Gastrocnemius medialis (tissue), 4 donors: ENCODE results near the gene TTLL5. TPM values are rescaled to one million over a fixed set of nuclear protein-coding genes. Genes with fewer than 3 reads are reported as not detected.

Experiments
- ATAC-seq, 2 donors: fragments of 150-250 bp; one replicate each; pipeline ENCODE4 v1.9.1; 2016
- DNase-seq, 2 donors: peaks; one replicate each; pipeline ENCODE4 v3.0.0-alpha.2; 2019
- H3K27ac ChIP-seq, 4 donors: fragments of 200-600 bp; sonication (generic); 1 replicate in 1 of 4; 2 replicates in 3 of 4; pipeline ENCODE4 v1.5.1; 2016 to 2018; ENCODE audit warnings: mild to moderate bottlenecking in 2 of 4, moderate library complexity in 1 of 4
- H3K27me3 ChIP-seq, 3 donors: fragments of 200-600 bp; sonication (generic) in 2 of 3; 1 replicate in 1 of 3; 2 replicates in 2 of 3; pipeline versions ENCODE4 v1.5.1 to v1.6.0; 2016 to 2019; ENCODE audit warnings: mild to moderate bottlenecking in 1 of 3, moderate library complexity in 1 of 3
- H3K36me3 ChIP-seq, 2 donors: fragments of 200-600 bp; sonication (generic) in 1 of 2; one replicate each; pipeline ENCODE4 v1.5.1; 2017 to 2018
- H3K4me1 ChIP-seq, 2 donors: fragments of 200-600 bp; sonication (generic) in 1 of 2; one replicate each; pipeline ENCODE4 v1.5.1; 2016 to 2017; ENCODE audit warnings: mild to moderate bottlenecking in 2 of 2
- H3K4me3 ChIP-seq, 4 donors: fragments of 200-600 bp; sonication (generic) in 3 of 4; 1 replicate in 1 of 4; 2 replicates in 3 of 4; pipeline ENCODE4 v1.5.1; 2016 to 2019; ENCODE audit warnings: mild to moderate bottlenecking in 2 of 4
- H3K9me3 ChIP-seq, 3 donors: fragments of 200-600 bp; sonication (generic) in 2 of 3; 1 replicate in 1 of 3; 2 replicates in 2 of 3; pipeline ENCODE4 v1.5.1; 2016 to 2019
- CTCF ChIP-seq, 5 experiments: fragments of 450-650 bp in 3 of 5; fragments of 200-600 bp in 2 of 5; sonication (generic) in 2 of 5; IDR thresholded peaks in 4 of 5; conservative IDR thresholded peaks in 1 of 5; 1 replicate in 4 of 5; 2 replicates in 1 of 5; pipeline ENCODE4 v1.5.1; 2016 to 2019; ENCODE audit warnings: antibody characterized with exemption in 5 of 5, mild to moderate bottlenecking in 3 of 5, moderate library complexity in 3 of 5
- POLR2A ChIP-seq, 2 donors: fragments of 450-650 bp; IDR thresholded peaks; one replicate each; pipeline ENCODE4 v1.6.1; 2017; ENCODE audit warnings: antibody characterized with exemption in 2 of 2, mild to moderate bottlenecking in 2 of 2, moderate library complexity in 2 of 2
- in situ Hi-C, 4 donors: fragments of 200-750 bp; cut with MboI; loops; one replicate each; pipeline versions ENCODE4 v1.15.0 to v1.8.0; 2017; ENCODE audit warnings: low sequenced_read_pairs in 4 of 4
- intact Hi-C: fragments of 100-400 bp; cut with DNase I; formaldehyde crosslinking; loops from one replicate; pipeline ENCODE4 v1.15.1; 2023; ENCODE audit warnings: low total_unique reads
- total RNA-seq, 4 donors: library from RNA; depleted of rRNA; stranded (reverse); fragments of >200 nt; gene quantifications; one replicate each; pipeline versions ENCODE4 v1.1.0 to v1.2.3, GENCODE V29; 2016

Gene TTLL5
- total RNA-seq, 4 donors from 2014 or later: 9.1 to 36.0 (median 16.4) TPM

- ATAC-seq (no peak), DNase-seq (no peak)
- intact Hi-C loops: no loop called here
- no peak for TF ChIP-seq POLR2A (IDR thresholded peaks at IDR 0.05)
- no peak for TF ChIP-seq CTCF (IDR thresholded peaks at IDR 0.05 in 4 of 5, conservative IDR thresholded peaks at IDR 0.05 in 1 of 5)
- Histone ChIP-seq H3K4me1 (peaks cover 5 to 9% of the 10 kb centered on the region in 2 donors), H3K36me3 (no peaks in the 10 kb centered on the region), H3K27ac (no peak overlapping the region), H3K4me3 (no peak overlapping the region), H3K27me3 (no peaks in the 10 kb centered on the region), H3K9me3 (no peaks in the 10 kb centered on the region)
- in situ Hi-C loops: no loop called here
Measured at GRCh38 chr14:75859746-75860145, 198.7 kb downstream of the TTLL5 start.

GRCh38 chr14:75860561-75861160 is 199.6 kb downstream of the TTLL5 start:
- no peak for DNase-seq
- intact Hi-C loops: no loop called here
- TF ChIP-seq POLR2A (IDR thresholded peaks at IDR 0.05) (no peak), CTCF (IDR thresholded peaks at IDR 0.05 in 4 of 5, conservative IDR thresholded peaks at IDR 0.05 in 1 of 5) (no peak)
- in situ Hi-C loops: no loop called here
- H3K27me3 ChIP-seq: no peaks in the 10 kb centered on the region
- ATAC-seq: no peak
- H3K4me3 ChIP-seq: no peak overlapping the region
- no peak overlapping the region for H3K27ac ChIP-seq
- peaks cover 5 to 9% of the 10 kb centered on the region in 2 donors for H3K4me1 ChIP-seq
- no peaks in the 10 kb centered on the region for H3K9me3 ChIP-seq
- no peaks in the 10 kb centered on the region for H3K36me3 ChIP-seq

GRCh38 chr14:75861161-75861621 is 200.1 kb downstream of the TTLL5 start:
- peaks cover 5 to 9% of the 10 kb centered on the region in 2 donors for H3K4me1 ChIP-seq
- in situ Hi-C loops: no loop called here

GRCh38 chr14:75863221-75863620 is 202.2 kb downstream of the TTLL5 start:
- H3K9me3 ChIP-seq: no peaks in the 10 kb centered on the region
- DNase-seq (no peak), ATAC-seq (no peak)
- intact Hi-C loops (no loop called here), in situ Hi-C loops (no loop called here)
- H3K4me1 ChIP-seq: peaks cover 14 to 24% of the 10 kb centered on the region in 2 donors
- H3K27me3 ChIP-seq: no peaks in the 10 kb centered on the region
- H3K36me3 ChIP-seq: no peaks in the 10 kb centered on the region
- H3K27ac ChIP-seq: no peak overlapping the region
- H3K4me3 ChIP-seq: no peak overlapping the region
- TF ChIP-seq CTCF (IDR thresholded peaks at IDR 0.05 in 4 of 5, conservative IDR thresholded peaks at IDR 0.05 in 1 of 5): no peak
- no peak for TF ChIP-seq POLR2A (IDR thresholded peaks at IDR 0.05)

More at GRCh38 chr14:75861161-75861621, 200.1 kb downstream of the TTLL5 start:
- intact Hi-C loops: no loop called here
- no peak for TF ChIP-seq CTCF (IDR thresholded peaks at IDR 0.05 in 4 of 5, conservative IDR thresholded peaks at IDR 0.05 in 1 of 5)
- TF ChIP-seq POLR2A (IDR thresholded peaks at IDR 0.05): no peak
- DNase-seq (no peak), ATAC-seq (peak; percentile 62 to 92)
- Histone ChIP-seq H3K27ac (no peak overlapping the region), H3K27me3 (no peaks in the 10 kb centered on the region), H3K36me3 (no peaks in the 10 kb centered on the region), H3K9me3 (no peaks in the 10 kb centered on the region), H3K4me3 (no peak overlapping the region)

GRCh38 chr14:75864352-75864751 is 203.3 kb downstream of the TTLL5 start:
- intact Hi-C loops (no loop called here), in situ Hi-C loops (no loop called here)
- no peaks in the 10 kb centered on the region for H3K27me3 ChIP-seq

More at GRCh38 chr14:75864352-75864751, 203.3 kb downstream of the TTLL5 start:
- Histone ChIP-seq H3K27ac (no peak overlapping the region), H3K36me3 (no peaks in the 10 kb centered on the region), H3K4me1 (peaks cover 24 to 30% of the 10 kb centered on the region in 2 donors), H3K4me3 (no peak overlapping the region), H3K9me3 (no peaks in the 10 kb centered on the region)
- no peak for TF ChIP-seq CTCF (IDR thresholded peaks at IDR 0.05 in 4 of 5, conservative IDR thresholded peaks at IDR 0.05 in 1 of 5)
- TF ChIP-seq POLR2A (IDR thresholded peaks at IDR 0.05): no peak
- ATAC-seq (no peak), DNase-seq (no peak)
